ENCODE measurements around the gene CMC1. TPM values are rescaled to one million over a fixed set of nuclear protein-coding genes. Genes with fewer than 3 reads are reported as not detected.

The CMC1 gene
- total RNA-seq, 4 donors from 2014 or later, result 5.0 to 26.5 (median 8.6) TPM

DNA sequence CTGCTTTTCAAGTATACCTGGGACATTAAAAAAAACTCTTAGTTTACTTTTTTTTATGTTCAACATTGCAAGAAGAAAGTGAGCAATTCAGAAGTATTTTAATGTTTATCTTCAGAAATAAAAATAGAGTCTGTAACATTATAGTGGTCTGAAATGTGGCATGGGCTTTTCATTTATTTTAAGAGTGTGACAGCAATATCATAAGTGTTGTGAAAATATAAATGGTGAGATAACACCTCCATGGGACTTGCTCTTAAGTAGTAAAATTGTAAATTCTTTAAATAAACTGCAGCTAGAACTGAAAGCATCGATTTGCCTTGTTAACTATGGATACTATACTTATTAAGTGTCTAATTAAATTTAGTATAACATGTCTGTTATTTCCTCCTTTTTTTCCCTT is 58.3 kb downstream of the CMC1 start:
- no peaks in the 10 kb centered on the region for H3K27me3 ChIP-seq
- H3K4me3 ChIP-seq, result no peak overlapping the region
- no peak for TF ChIP-seq CTCF (IDR thresholded peaks at IDR 0.05)
- TF ChIP-seq POLR2A (IDR thresholded peaks at IDR 0.05), result no peak
- H3K9me3 ChIP-seq, result no peaks in the 10 kb centered on the region
- H3K27ac ChIP-seq, result no peak overlapping the region
- no peak for DNase-seq
- intact Hi-C loops (cut with DNase I), result no loop called here
- WGBS, 2 donors, result 93 to 100% methylated on average over 1 of the region's 1 CpG
- no peaks in the 10 kb centered on the region for H3K4me1 ChIP-seq
- peaks cover 0 to 3% (median 0%) of the 10 kb centered on the region in 3 donors for H3K36me3 ChIP-seq

DNA sequence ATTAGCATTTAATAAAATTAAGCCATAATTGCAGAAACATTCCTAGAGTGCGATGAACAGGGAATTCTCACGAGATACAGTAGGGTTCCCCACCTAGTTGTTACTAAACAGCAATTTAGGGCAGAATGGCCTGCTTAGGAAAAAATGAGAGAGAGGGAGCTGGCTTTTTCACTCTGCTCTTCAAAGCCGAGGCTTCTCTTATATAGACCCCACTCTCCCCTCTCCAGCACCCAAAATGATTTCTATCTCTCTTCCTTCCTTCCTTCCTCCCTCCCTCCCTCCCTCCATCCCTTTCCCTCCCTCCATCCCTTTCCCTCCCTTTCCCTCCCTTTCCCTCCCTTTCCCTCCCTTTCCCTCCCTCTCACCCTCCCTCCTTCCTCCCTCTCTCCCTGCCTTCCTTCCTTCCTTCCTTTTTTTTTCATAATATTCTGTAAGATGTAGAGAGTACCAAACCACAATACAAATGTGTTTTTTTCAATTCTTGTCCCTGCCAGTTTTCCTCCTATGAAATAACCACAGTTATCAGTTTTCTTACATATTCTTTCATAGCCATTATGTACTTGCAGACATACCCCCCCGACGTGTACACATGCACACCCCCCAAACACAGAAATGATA is 59.0 kb downstream of the CMC1 start:
- WGBS, 2 donors, result 92 to 93% methylated on average over 5 of the region's 5 CpGs
- H3K9me3 ChIP-seq, result no peaks in the 10 kb centered on the region
- intact Hi-C loops (cut with DNase I), result no loop called here
- TF ChIP-seq POLR2A (IDR thresholded peaks at IDR 0.05), result no peak
- no peak for TF ChIP-seq CTCF (IDR thresholded peaks at IDR 0.05)
- H3K27me3 ChIP-seq, result no peaks in the 10 kb centered on the region
- H3K4me3 ChIP-seq, result no peak overlapping the region
- no peak overlapping the region for H3K27ac ChIP-seq
- no peak for DNase-seq
- H3K36me3 ChIP-seq, result peaks cover 0 to 3% (median 0%) of the 10 kb centered on the region in 3 donors
- H3K4me1 ChIP-seq, result no peaks in the 10 kb centered on the region

DNA sequence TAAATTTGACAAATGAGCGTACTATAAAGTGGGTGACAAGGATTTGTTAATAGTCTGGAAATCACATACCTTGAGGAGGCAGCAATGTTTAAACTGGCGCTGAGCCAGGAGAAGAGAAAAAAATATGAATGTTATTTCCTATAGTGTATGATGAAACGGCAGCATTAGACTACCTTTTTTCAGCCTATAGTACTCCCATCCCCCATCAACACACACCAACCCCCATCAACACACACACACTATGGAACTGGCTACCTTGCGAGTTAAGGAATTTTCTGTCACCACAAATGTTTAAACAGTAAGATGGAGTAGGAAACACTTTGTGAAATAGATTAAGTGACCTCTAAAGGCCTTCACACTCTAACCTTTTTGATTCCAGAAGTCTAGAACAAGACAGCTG is 60.3 kb downstream of the CMC1 start:
- Histone ChIP-seq H3K36me3 (peaks cover 0 to 3% (median 0%) of the 10 kb centered on the region in 3 donors), H3K27ac (no peak overlapping the region), H3K4me1 (no peaks in the 10 kb centered on the region), H3K9me3 (no peaks in the 10 kb centered on the region), H3K4me3 (no peak overlapping the region), H3K27me3 (no peaks in the 10 kb centered on the region)
- no peak for TF ChIP-seq CTCF (IDR thresholded peaks at IDR 0.05)
- 85 to 87% methylated on average over 4 of the region's 4 CpGs for WGBS, 2 donors
- intact Hi-C loops (cut with DNase I), result no loop called here
- DNase-seq, result no peak

- H3K4me1 ChIP-seq, result no peaks in the 10 kb centered on the region
- WGBS, 2 donors, result 70 to 77% methylated on average over 3 of the region's 3 CpGs
- H3K36me3 ChIP-seq, result no peaks in the 10 kb centered on the region
- no peak for TF ChIP-seq CTCF (IDR thresholded peaks at IDR 0.05)
- no peak for TF ChIP-seq POLR2A (IDR thresholded peaks at IDR 0.05)
- no peaks in the 10 kb centered on the region for H3K27me3 ChIP-seq
- no peak for DNase-seq
- H3K9me3 ChIP-seq, result no peaks in the 10 kb centered on the region
- intact Hi-C loops (cut with DNase I), result no loop called here
- H3K27ac ChIP-seq, result no peak overlapping the region
- H3K4me3 ChIP-seq, result no peak overlapping the region
These were observed 66.8 kb downstream of the CMC1 start for GRCh38 chr3:28308196-28308595.

- Histone ChIP-seq H3K27me3 (no peaks in the 10 kb centered on the region), H3K9me3 (no peaks in the 10 kb centered on the region), H3K4me3 (no peak overlapping the region), H3K4me1 (no peaks in the 10 kb centered on the region), H3K36me3 (peaks cover 0 to 23% (median 0%) of the 10 kb centered on the region in 3 donors), H3K27ac (no peak overlapping the region)
- DNase-seq, result no peak
- intact Hi-C loops (cut with DNase I), result no loop called here
- TF ChIP-seq CTCF (IDR thresholded peaks at IDR 0.05) (no peak), POLR2A (IDR thresholded peaks at IDR 0.05) (no peak)
- WGBS, 2 donors, result 76 to 92% methylated on average over 1 of the region's 1 CpG
These were observed 74.3 kb downstream of the CMC1 start for GRCh38 chr3:28315711-28316110.

All from esophagus squamous epithelium (tissue), 5 donors.